GM12872 (cell line): ENCODE results near the gene CNTNAP2.

Experiments
- CTCF ChIP-seq: IDR thresholded peaks from 3 replicates; pipeline ENCODE4 v1.5.1; 2011; ENCODE audit warnings: low read depth, mild to moderate bottlenecking, low read length, moderate library complexity; ENCODE audit not compliant: insufficient read depth

Gene CNTNAP2

DNA sequence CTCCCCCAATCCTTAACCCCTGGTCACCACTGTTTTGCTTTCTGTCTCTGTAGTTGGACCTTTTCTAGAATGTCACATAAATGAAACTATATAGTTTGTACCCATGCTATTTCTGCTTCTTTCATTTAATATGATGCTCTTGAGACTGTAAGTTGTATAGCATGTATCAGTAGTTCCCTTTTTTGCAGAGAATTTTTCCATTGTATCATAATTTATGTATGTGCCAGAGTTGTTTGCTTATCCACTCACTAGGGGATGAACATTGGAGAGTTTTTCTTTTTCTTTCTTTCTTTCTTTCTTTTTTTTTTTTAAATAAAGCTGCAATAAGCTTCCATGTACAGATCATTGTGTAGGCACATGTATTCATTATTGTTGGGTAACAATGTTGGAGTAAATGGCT lies 544.8 kb downstream of the CNTNAP2 start:
- no peak for TF ChIP-seq CTCF

GRCh38 chr7:146661929-146662328 lies 545.3 kb downstream of the CNTNAP2 start:
- TF ChIP-seq CTCF = no peak

DNA sequence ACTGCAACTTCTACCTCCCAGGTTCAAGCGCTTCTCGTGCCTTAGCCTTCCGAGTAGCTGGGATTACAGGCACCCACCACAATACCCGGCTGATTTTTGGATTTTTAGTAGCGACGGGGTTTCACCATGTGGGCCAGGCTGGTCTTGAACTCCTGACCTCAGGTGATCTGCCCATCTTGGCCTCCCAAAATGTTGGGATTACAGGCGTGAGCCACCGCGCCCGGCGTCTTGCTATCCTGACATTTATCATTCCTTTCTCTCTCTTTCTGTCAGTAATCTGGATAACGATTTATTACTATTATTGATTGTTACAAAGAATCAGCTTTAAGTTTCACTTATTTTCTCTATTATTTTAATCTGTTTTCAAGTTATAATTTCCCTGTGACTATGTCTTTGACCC lies 548.4 kb downstream of the CNTNAP2 start:
- TF ChIP-seq CTCF = no peak

DNA sequence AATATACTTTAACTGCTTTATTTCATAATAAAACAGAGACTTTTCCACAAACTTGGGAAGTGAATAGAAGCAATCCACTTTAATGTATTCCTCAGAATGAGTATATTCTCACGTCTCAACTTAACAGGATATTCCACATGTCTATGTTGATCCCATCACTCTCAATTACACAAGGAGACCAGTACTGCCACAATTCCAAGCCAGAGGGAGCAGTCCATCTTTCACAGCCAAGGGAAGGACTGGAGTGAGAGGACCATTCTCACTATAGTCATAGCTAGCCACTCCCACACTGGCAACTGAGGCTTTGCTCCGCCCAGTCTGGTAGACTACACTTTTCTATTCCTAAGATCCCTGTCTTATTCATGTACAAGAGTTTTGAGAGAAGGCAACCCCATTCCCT lies 553.9 kb downstream of the CNTNAP2 start:
- no peak for TF ChIP-seq CTCF

DNA sequence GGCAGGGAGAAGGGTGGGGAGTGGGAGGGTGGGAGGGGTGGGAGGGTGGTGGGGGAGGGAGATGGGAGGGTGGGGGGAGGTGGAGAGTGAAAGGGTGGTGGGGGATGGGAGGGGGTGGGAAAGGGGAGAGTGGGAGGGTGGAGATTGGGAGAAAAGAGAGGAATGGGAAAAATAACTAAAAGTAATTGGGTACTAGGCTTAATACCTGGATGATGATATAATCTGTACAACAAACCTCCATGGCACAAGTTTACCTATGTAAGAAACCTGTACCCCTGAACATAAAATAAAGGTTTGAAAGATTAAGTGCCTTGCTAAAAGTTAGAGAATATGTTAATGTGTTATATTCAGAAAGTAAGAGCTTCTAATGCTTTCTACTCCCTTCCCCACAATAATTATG lies 564.9 kb downstream of the CNTNAP2 start:
- no peak for TF ChIP-seq CTCF

GRCh38 chr7:146683439-146683838 lies 566.8 kb downstream of the CNTNAP2 start:
- TF ChIP-seq CTCF = no peak

DNA sequence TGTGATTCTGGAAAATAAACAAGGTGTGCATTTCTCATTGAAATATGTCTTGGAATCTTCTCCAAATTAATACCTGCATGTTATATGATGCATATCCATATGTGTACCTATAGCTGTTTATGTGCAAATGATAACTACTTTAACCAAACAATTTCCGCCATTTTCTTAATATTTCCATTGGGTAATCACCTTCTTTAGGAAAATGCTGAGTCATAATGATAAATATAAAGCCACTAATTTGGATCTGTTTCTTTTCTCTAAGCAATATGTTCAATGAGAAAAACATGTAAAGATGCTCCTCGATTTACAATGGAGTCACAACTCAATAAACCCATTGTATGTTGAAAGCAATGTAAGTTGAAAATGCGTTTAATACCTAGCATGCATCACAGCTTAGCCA lies 574.4 kb downstream of the CNTNAP2 start:
- no peak for TF ChIP-seq CTCF
